Calu3 (cell line): ENCODE measurements around the gene MTG2. TPM values are rescaled to one million over a fixed set of nuclear protein-coding genes. Genes with fewer than 3 reads are reported as not detected.

Source experiments
- BruUV-seq: library from RNA; stranded (reverse); fragments of 400-500 nt; replicated peaks from 2 replicates; lab custom pipeline; 2021; lab: Mats Ljungman, UMichigan
- CTCF ChIA-PET: fragments of 300-600 bp; sonication (Branson Sonifier 250); formaldehyde crosslinking; loops from one replicate; lab custom pipeline; 2022; ENCODE audit warnings: antibody characterized with exemption; lab: Charles Lee
- DNase-seq: peaks from one replicate; pipeline ENCODE4 v3.0.0; 2022
- H3K27ac Mint-ChIP-seq: one replicate; pipeline ENCODE4 v1.8.0; 2022; ENCODE audit warnings: mixed read lengths; ENCODE audit not compliant: unreplicated experiment
- H3K27me3 Mint-ChIP-seq: one replicate; pipeline ENCODE4 v1.8.0; 2022; ENCODE audit warnings: mixed read lengths; ENCODE audit not compliant: unreplicated experiment
- H3K36me3 Mint-ChIP-seq: one replicate; pipeline ENCODE4 v1.8.0; 2022; ENCODE audit warnings: mild to moderate bottlenecking, moderate library complexity, mixed read lengths; ENCODE audit not compliant: insufficient read depth, unreplicated experiment
- H3K4me1 Mint-ChIP-seq: one replicate; pipeline ENCODE4 v1.8.0; 2022; ENCODE audit warnings: mild to moderate bottlenecking, low read depth, mixed read lengths; ENCODE audit not compliant: unreplicated experiment
- H3K4me3 Mint-ChIP-seq: one replicate; pipeline ENCODE4 v1.8.0; 2022; ENCODE audit warnings: mild to moderate bottlenecking, low read depth, moderate library complexity, mixed read lengths; ENCODE audit not compliant: unreplicated experiment
- H3K9me3 Mint-ChIP-seq: one replicate; pipeline ENCODE4 v1.8.0; 2022; ENCODE audit warnings: low read depth, mixed read lengths; ENCODE audit not compliant: unreplicated experiment
- CTCF ChIP-seq: fragments of 200-600 bp; IDR thresholded peaks from one replicate; pipeline ENCODE4 v1.8.0; 2022; ENCODE audit warnings: antibody characterized with exemption; ENCODE audit not compliant: unreplicated experiment
- intact Hi-C: fragments of 100-400 bp; cut with micrococcal nuclease; formaldehyde crosslinking; loops from one replicate; pipeline ENCODE4 v1.10.0; 2022; ENCODE audit not compliant: unreplicated experiment
- total RNA-seq: library from RNA; stranded (reverse); gene quantifications from 2 replicates; pipeline ENCODE4 v1.2.3, GENCODE V29; 2022

The MTG2 gene
- total RNA-seq, 1 experiment from 2014 or later, result 87.9 TPM

DNA sequence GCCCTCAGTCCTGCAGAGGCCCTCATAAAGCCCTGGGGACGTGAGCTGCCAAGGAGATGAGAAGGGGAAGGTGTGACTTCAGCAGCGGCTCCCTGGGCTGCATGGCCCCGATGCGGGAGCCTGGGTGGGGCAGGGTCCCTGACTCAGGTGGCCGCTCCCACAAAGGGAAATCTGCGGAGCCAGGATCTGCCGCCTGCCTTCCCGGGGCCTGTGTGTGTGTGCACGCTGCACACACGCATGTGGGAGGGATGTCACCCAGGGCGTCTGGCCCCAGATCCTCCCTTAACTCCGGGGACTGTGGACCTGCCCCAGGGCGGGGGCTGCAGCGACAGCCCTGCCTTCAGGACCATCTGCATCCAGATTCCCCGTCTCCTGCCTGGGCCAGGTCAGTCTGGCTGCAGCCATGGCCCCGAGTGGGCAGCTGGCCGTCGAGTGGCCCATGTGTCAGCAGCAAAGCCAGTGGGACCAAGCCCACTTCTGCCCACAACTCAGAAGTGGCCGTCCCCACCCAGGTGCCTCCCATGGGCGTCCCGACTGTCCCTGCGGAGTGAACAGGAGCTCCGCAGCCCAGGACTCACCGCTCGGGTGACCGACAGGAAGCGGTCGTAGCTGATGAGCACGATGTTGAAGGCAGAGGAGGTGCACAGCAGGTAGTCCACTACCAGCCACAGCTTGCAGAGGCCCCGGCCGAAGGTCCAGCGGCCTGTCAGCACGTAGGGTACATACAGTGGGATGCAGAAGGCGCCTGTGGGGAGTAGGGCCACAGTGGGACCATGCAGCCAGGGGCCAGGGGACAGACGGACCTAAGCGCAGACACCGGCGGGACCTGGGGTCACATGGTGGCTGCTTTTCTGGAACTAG is 35.3 kb downstream of the MTG2 start:
- Mint-ChIP-seq H3K9me3 (no peaks in the 10 kb centered on the region), H3K27me3 (peaks cover 100% of the 10 kb centered on the region), H3K4me3 (no peak overlapping the region), H3K36me3 (peaks cover 15% of the 10 kb centered on the region), H3K4me1 (peaks cover 27% of the 10 kb centered on the region), H3K27ac (no peak overlapping the region)
- intact Hi-C loops, result no loop called here
- CTCF ChIA-PET, result no interaction called here
- no TSS peak for BruUV-seq
- no peak for DNase-seq
- TF ChIP-seq CTCF, result no peak

DNA sequence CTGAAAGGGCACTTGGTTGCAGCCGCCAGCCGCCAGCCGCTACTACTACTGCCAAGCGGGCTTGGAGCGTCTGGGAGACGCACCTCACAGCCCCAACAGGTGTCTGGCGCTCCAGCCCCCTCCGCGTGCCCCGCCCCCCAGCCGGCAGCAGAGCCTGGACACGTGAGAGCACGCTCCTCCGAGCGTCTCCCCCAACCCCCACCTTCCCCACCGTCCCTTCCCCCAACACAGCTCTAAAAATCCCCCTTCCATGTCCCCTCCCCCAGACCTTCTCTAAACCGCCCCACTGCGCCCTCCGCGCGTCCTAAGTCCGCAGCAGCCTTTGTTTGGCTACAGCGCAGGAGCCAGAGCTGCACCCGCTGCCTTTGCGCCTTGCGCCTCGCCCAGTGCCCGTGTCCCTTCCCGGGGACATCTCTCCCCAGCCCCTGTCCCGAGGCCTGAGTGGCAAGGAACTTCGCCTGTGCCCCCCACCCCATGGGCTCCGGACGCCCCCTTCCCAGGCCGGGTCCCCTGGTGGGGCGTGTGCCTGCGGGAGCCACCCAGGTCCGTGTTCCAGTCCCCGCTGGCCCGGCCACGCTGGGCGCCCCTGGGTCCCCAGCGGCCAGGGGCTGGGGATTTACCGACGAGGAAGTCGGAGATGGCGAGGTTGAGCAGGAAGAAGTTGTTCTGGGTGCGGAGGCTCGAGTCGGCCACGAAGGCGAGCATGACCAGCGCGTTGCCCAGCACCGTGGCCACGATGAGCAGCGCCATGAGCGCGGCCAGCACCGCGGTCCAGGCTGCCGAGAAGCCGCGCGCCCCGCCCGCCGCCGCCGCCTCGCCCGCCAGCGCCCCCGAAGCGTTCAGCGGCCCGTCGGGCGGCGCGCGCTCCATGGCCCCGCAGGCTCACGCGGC is 36.5 kb downstream of the MTG2 start:
- no peak for TF ChIP-seq CTCF
- Mint-ChIP-seq H3K27ac (no peak overlapping the region), H3K4me1 (peaks cover 19% of the 10 kb centered on the region), H3K9me3 (no peaks in the 10 kb centered on the region), H3K4me3 (peak overlapping the region; percentile 61), H3K27me3 (peaks cover 100% of the 10 kb centered on the region), H3K36me3 (peaks cover 15% of the 10 kb centered on the region)
- BruUV-seq, result no TSS peak
- intact Hi-C loops, result no loop called here
- peak; percentile 35 for DNase-seq
- CTCF ChIA-PET, result no interaction called here

- no TSS peak for BruUV-seq
- intact Hi-C loops, result no loop called here
- DNase-seq, result peak; percentile 68
- TF ChIP-seq CTCF, result no peak
- CTCF ChIA-PET, result interaction anchor here (0.6 kb wide), 1 partner anchor 68 kb away, joined by 4 read pairs; no protein-coding TSS in a partner anchor
- H3K4me3 Mint-ChIP-seq, result peak within 1 kb of the TSS; percentile 61
- peaks cover 19% of the 10 kb centered on the region for H3K4me1 Mint-ChIP-seq
- H3K27me3 Mint-ChIP-seq, result peaks cover 100% of the 10 kb centered on the region
- no peak within 1 kb of the TSS for H3K27ac Mint-ChIP-seq
- no peaks in the 10 kb centered on the region for H3K9me3 Mint-ChIP-seq
- peaks cover 15% of the 10 kb centered on the region for H3K36me3 Mint-ChIP-seq
These were observed 37.3 kb downstream of the MTG2 start, which contains the start of gene HRH3 for GRCh38 chr20:62219992-62220665. Gene HRH3 (minus strand): TSS chr20:62220278. CDS start chr20:62219970, 308 bp downstream.
